Peyer's patch (tissue), 4 donors: Measurements from ENCODE around the gene AKAP11. TPM values are rescaled to one million over a fixed set of nuclear protein-coding genes. Genes with fewer than 3 reads are reported as not detected.

ENCODE experiments used
- DNase-seq, 3 donors: peaks; one replicate each; pipeline ENCODE4 v3.0.0-alpha.2; 2017 to 2019
- H3K27ac ChIP-seq, 4 donors: fragments of 200-600 bp; sonication (generic); one replicate each; pipeline ENCODE4 v1.5.1; 2016 to 2019
- H3K27me3 ChIP-seq, 2 donors: fragments of 200-600 bp; sonication (generic); one replicate each; pipeline ENCODE4 v1.5.1; 2019
- H3K36me3 ChIP-seq, 3 donors: fragments of 200-600 bp; sonication (generic); one replicate each; pipeline ENCODE4 v1.5.1; 2016 to 2019
- H3K4me1 ChIP-seq, 4 donors: fragments of 200-600 bp; sonication (generic); one replicate each; pipeline ENCODE4 v1.5.1; 2016 to 2019
- H3K4me3 ChIP-seq, 4 donors: fragments of 200-600 bp; sonication (generic); 1 replicate in 3 of 4; 2 replicates in 1 of 4; pipeline ENCODE4 v1.5.1; 2016 to 2019; ENCODE audit warnings: mild to moderate bottlenecking in 1 of 4
- H3K9me3 ChIP-seq, 4 donors: fragments of 200-600 bp; sonication (generic); one replicate each; pipeline ENCODE4 v1.5.1; 2016 to 2019; ENCODE audit warnings: mild to moderate bottlenecking in 1 of 4
- POLR2A ChIP-seq, 2 donors: fragments of 450-650 bp; IDR thresholded peaks; one replicate each; pipeline ENCODE4 v1.5.1; 2017; ENCODE audit warnings: antibody characterized with exemption in 2 of 2, mild to moderate bottlenecking in 2 of 2, moderate library complexity in 2 of 2
- total RNA-seq, 4 donors: library from RNA; depleted of rRNA; stranded (reverse); fragments of >200 nt; gene quantifications; one replicate each; pipeline ENCODE4 v1.1.0, GENCODE V29; 2016
- TF ChIP-seq, protein P1 (sequence below), 6 experiments: fragments of 450-650 bp in 4 of 6; fragments of 200-600 bp in 2 of 6; sonication (generic) in 1 of 6; IDR thresholded peaks; one replicate each; pipeline ENCODE4 v1.5.1; 2017 to 2019; ENCODE audit warnings: antibody characterized with exemption in 6 of 6, mild to moderate bottlenecking in 3 of 6, moderate library complexity in 1 of 6

The AKAP11 gene
- total RNA-seq, 4 donors from 2014 or later = 16.5 to 38.8 (median 22.2) TPM

DNA sequence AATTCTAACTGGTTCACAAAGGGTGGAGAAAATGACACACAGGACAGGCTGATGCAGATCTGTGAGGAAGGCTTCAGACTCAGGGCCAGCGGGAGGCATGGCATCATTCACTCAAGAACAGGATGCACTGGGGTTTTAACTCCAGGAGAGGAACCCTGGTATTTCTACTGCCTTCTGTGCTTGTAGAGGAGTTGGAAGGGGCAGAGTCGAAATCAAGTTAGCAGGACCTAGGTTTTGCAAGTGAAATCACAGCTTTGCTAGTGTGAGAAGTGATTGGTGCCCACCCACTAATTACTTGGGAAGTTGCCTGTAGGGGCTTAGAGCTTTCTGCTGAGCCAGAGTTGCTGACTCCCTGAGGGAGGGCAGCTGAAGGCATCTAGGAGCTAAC is 92.7 kb downstream of the AKAP11 start:
- H3K27ac ChIP-seq = no peak overlapping the region
- no peak overlapping the region for H3K4me3 ChIP-seq
- no peak for DNase-seq
- no peaks in the 10 kb centered on the region for H3K9me3 ChIP-seq
- H3K36me3 ChIP-seq = no peaks in the 10 kb centered on the region
- no peak for TF ChIP-seq POLR2A (IDR thresholded peaks at IDR 0.05)
- TF ChIP-seq, protein P1, sequence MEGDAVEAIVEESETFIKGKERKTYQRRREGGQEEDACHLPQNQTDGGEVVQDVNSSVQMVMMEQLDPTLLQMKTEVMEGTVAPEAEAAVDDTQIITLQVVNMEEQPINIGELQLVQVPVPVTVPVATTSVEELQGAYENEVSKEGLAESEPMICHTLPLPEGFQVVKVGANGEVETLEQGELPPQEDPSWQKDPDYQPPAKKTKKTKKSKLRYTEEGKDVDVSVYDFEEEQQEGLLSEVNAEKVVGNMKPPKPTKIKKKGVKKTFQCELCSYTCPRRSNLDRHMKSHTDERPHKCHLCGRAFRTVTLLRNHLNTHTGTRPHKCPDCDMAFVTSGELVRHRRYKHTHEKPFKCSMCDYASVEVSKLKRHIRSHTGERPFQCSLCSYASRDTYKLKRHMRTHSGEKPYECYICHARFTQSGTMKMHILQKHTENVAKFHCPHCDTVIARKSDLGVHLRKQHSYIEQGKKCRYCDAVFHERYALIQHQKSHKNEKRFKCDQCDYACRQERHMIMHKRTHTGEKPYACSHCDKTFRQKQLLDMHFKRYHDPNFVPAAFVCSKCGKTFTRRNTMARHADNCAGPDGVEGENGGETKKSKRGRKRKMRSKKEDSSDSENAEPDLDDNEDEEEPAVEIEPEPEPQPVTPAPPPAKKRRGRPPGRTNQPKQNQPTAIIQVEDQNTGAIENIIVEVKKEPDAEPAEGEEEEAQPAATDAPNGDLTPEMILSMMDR (IDR thresholded peaks at IDR 0.05) = no peak
- H3K4me1 ChIP-seq = no peaks in the 10 kb centered on the region
- no peaks in the 10 kb centered on the region for H3K27me3 ChIP-seq

DNA sequence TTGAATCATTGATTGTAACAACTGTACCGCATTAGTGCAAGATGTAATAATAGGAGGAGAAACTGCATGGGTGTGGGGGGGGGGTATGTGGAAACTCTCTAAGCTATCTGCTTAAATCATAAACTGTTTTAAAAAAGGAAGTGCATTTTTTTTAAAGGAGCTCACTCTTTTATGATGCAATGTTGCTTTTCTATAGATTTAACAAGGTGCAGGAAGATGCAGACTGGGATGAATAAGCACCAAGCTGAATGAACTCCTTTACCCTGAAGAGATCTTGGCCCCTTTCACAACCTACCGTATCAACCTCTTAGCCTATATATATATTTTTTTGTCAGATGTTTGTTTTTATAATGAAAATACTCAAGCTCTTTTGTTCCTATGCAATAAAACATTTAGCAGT is 95.9 kb downstream of the AKAP11 start:
- H3K4me1 ChIP-seq = no peaks in the 10 kb centered on the region
- no peak for TF ChIP-seq POLR2A (IDR thresholded peaks at IDR 0.05)
- TF ChIP-seq, protein P1 (IDR thresholded peaks at IDR 0.05) = no peak

DNA sequence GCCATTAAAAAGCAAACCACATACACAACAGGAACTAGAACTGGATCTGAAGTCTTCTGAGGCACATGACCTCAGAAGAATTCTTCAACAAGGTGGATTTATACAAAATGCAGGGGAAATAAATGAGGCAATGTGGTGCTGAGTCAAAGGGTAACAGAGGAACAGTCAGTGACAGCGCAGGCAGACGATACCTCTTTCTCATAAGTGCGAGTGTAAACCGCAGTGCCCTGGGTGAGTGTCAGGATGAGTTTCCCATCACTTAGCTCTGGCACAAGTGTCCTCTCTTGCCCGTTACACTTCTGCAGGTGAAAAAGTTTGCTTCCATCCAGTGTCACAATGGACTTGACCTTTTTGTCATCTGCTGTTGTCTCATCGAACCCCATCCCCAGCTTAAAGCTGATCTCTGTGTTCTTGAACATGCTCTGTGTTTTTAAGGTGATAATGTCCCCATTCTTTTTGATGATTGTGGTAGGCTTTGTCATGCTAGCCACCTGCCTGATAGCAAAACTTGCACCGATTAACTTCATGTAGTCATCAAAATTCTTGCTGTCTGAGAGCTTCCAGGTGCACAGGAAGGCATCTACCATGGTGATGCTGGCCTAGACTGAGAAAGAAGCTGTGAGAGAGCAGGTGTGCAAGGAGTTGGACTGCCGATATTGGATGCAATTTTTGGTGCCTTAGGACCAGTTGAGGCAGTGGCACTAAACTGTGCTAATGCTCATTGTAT is 97.3 kb downstream of the AKAP11 start:
- H3K36me3 ChIP-seq = no peaks in the 10 kb centered on the region
- H3K27ac ChIP-seq = no peak overlapping the region
- no peaks in the 10 kb centered on the region for H3K4me1 ChIP-seq
- no peak for DNase-seq
- no peak overlapping the region for H3K4me3 ChIP-seq
- TF ChIP-seq, protein P1 (IDR thresholded peaks at IDR 0.05) = no peak
- TF ChIP-seq POLR2A (IDR thresholded peaks at IDR 0.05) = no peak
- no peaks in the 10 kb centered on the region for H3K27me3 ChIP-seq
- H3K9me3 ChIP-seq = no peaks in the 10 kb centered on the region

More for the DNA sequence above, 95.9 kb downstream of the AKAP11 start:
- H3K9me3 ChIP-seq = no peaks in the 10 kb centered on the region
- H3K27ac ChIP-seq = no peak overlapping the region
- H3K36me3 ChIP-seq = no peaks in the 10 kb centered on the region
- DNase-seq = no peak
- H3K27me3 ChIP-seq = no peaks in the 10 kb centered on the region
- H3K4me3 ChIP-seq = no peak overlapping the region

DNA sequence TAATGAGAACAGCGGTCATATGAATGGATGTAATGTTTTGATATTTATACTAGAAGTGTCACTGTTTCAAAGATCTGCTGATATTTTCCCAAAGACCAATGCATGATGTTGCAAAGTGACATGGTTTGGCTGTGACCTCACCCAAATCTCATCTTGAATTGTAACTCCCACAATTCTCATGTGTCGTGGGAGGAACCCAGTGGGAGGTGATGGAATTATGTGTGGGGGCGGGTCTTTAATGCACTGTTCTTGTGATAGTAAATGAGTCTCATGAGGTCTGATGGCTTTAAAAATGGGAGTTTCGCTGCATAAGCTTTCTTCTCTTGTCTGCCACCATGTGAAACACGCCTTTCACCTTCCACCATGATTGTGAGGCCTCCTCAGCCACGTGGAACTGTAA is 98.3 kb downstream of the AKAP11 start:
- Histone ChIP-seq H3K36me3 (no peaks in the 10 kb centered on the region), H3K9me3 (no peaks in the 10 kb centered on the region), H3K27me3 (no peaks in the 10 kb centered on the region), H3K4me1 (no peaks in the 10 kb centered on the region), H3K4me3 (no peak overlapping the region), H3K27ac (no peak overlapping the region)
- DNase-seq = no peak
- TF ChIP-seq POLR2A (IDR thresholded peaks at IDR 0.05) = no peak
- TF ChIP-seq, protein P1 (IDR thresholded peaks at IDR 0.05) = no peak

Other genes with a start within 250 kb of the AKAP11 start
- gene DGKH, start 223.5 kb upstream of the AKAP11 start, total RNA-seq = 10 to 100 TPM in 3 of 4 donors, 1 to 10 TPM in 1; 9.5 to 30.5 (median 18.8) TPM